ENCODE results near the gene FCHSD2. TPM values are rescaled to one million over a fixed set of nuclear protein-coding genes. Genes with fewer than 3 reads are reported as not detected.

The FCHSD2 gene
- total RNA-seq, 1 donor from 2014 or later = 19.7 TPM

DNA sequence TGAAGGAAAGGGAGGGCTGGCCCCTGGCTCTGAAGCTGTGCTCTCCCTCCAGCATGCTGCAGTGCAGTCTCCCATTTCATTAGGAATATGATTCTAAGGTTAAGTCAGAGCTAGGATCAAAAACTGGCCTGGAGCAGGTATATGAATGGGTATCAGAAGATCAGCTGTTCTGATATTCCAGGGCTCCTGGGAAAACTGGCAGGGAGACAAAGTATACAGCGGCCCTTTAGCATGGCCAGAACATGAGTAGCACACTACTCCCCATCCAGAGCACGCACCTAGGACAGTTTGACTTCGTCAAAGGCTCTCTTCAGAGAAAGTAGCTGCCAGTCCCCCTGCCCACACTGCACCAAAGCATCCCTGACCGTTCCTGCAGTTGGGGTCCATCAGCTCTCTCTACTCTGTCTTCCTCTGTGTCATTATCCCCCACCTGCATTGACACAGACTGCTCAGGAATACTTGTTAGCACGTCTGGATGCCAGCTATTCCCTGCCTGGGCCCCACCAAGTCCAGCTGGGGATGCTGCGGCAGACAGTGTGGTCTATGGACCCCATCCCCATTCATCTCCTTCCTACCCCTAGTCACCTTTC, 4.0 kb upstream of the FCHSD2 start:
- Mint-ChIP-seq H3K36me3 (ENCODE audit: unreplicated experiment) (no peaks in the 10 kb centered on the region), H3K27me3 (ENCODE audit: unreplicated experiment) (peaks cover 3% of the 10 kb centered on the region), H3K9me3 (ENCODE audit: unreplicated experiment) (peaks cover 6% of the 10 kb centered on the region), H3K4me1 (ENCODE audit: low read depth, unreplicated experiment) (peaks cover 8% of the 10 kb centered on the region), H3K27ac (ENCODE audit: unreplicated experiment) (no peak overlapping the region), H3K4me3 (ENCODE audit: unreplicated experiment) (no peak overlapping the region)
- no peak for DNase-seq
- TF ChIP-seq, protein P1, sequence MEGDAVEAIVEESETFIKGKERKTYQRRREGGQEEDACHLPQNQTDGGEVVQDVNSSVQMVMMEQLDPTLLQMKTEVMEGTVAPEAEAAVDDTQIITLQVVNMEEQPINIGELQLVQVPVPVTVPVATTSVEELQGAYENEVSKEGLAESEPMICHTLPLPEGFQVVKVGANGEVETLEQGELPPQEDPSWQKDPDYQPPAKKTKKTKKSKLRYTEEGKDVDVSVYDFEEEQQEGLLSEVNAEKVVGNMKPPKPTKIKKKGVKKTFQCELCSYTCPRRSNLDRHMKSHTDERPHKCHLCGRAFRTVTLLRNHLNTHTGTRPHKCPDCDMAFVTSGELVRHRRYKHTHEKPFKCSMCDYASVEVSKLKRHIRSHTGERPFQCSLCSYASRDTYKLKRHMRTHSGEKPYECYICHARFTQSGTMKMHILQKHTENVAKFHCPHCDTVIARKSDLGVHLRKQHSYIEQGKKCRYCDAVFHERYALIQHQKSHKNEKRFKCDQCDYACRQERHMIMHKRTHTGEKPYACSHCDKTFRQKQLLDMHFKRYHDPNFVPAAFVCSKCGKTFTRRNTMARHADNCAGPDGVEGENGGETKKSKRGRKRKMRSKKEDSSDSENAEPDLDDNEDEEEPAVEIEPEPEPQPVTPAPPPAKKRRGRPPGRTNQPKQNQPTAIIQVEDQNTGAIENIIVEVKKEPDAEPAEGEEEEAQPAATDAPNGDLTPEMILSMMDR (IDR thresholded peaks at IDR 0.05; ENCODE audit: partially characterized antibody, unreplicated experiment) = no peak

DNA sequence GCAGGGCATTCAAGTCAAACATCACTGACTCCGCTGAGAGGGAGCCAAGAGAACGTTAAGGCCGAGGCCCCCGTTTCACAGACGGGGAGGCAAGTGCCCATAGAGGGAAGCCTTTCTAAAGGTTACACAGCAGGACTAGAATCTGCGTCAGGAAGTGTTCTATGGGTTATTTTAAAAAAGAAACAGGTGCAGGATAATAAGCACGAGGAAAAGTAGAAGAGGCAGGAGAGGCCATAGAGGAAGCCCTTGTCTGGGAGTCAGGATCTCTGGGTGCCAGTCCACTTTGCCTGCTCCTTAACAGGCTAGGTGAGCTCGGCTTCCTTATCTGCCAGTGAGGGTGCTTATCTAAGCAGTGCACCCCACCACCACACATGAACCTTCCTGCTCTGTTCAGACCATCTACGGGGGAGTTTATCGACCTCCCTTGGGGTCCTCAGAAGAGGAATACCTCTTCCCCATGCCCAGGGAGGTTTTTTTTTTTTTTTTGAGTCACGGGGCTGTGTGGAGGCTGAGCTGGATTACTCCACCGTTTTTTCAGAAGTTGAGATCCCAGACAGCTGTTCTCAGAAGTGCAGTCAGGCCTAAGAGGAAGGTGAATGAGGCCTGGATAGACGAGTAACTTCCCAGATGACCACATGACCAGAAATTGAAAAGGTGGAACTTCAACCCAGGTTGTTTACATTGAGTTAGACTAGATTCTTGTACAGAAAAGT, 1.2 kb upstream of the FCHSD2 start:
- TF ChIP-seq, protein P1 (IDR thresholded peaks at IDR 0.05; ENCODE audit: partially characterized antibody, unreplicated experiment) = no peak
- Mint-ChIP-seq H3K27ac (ENCODE audit: unreplicated experiment) (peak overlapping the region; percentile 92), H3K36me3 (ENCODE audit: unreplicated experiment) (no peaks in the 10 kb centered on the region), H3K9me3 (ENCODE audit: unreplicated experiment) (peaks cover 6% of the 10 kb centered on the region), H3K4me1 (ENCODE audit: low read depth, unreplicated experiment) (peaks cover 8% of the 10 kb centered on the region), H3K4me3 (ENCODE audit: unreplicated experiment) (peak overlapping the region; percentile 94), H3K27me3 (ENCODE audit: unreplicated experiment) (peaks cover 3% of the 10 kb centered on the region)
- no peak for DNase-seq

DNA sequence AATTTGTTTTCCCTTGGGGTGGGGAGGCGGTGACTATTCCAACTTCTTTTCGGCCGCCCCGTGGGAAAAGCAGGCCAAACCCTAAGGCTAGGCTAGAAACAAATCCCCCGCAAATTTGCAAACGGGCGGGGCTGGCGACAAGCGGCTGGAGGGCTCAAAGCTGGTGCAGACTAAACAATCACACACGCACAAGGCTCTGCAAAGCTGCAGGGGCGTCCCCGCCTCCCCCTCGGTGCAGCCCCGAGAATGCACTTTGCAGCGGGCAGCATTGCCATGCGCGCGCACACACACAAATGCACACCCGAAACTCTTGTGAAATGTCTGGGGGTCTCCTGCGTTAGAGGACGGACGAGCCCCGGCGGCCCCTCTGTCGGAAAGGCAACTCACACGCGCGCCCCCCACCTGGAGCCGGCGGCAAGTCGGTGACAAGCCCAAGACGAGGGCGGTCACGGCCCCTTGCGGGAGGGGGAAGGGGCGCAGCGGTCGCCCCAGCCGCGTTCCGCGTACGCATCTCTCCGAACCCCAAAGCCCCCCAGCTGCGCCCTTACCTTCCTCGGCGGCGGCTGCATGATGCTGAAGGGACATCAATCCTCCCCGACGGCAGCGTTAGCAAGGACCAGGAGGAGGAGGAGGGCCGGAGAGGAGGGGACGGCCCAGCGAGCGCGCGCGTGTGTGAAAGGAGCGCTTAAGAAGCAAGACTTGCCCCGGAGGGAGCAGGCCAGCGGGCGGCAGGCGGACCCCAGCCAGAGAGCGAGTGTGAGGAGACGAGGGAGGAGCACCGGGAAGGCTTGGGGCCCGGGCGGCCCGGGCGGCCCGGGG, 600 bp downstream of the FCHSD2 start:
- Mint-ChIP-seq H3K4me1 (ENCODE audit: low read depth, unreplicated experiment) (peaks cover 8% of the 10 kb centered on the region), H3K9me3 (ENCODE audit: unreplicated experiment) (peaks cover 5% of the 10 kb centered on the region), H3K4me3 (ENCODE audit: unreplicated experiment) (peak overlapping the region; percentile 97), H3K27me3 (ENCODE audit: unreplicated experiment) (peaks cover 3% of the 10 kb centered on the region), H3K36me3 (ENCODE audit: unreplicated experiment) (no peaks in the 10 kb centered on the region), H3K27ac (ENCODE audit: unreplicated experiment) (no peak overlapping the region)
- TF ChIP-seq, protein P1 (IDR thresholded peaks at IDR 0.05; ENCODE audit: partially characterized antibody, unreplicated experiment) = no peak
- peak; percentile 76 for DNase-seq

DNA sequence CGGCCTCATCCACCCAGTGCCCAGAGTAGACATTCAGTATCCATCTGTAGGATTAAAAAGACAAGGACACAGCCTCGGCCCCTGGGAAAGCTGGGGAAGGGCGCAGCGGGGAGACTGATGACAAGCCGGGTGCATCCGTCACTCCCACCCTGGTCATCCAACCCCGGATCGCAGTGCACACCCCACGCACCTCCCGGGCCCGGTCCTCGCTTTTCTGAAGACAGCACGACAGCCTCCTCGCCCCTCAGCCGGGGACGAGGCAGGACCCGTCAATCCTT, 1.1 kb downstream of the FCHSD2 start:
- H3K4me3 Mint-ChIP-seq (ENCODE audit: unreplicated experiment) = peak overlapping the region; percentile 97
- H3K27ac Mint-ChIP-seq (ENCODE audit: unreplicated experiment) = peak overlapping the region; percentile 34
- peaks cover 3% of the 10 kb centered on the region for H3K27me3 Mint-ChIP-seq (ENCODE audit: unreplicated experiment)

More for the DNA sequence above, 1.1 kb downstream of the FCHSD2 start:
- no peak for DNase-seq
- H3K36me3 Mint-ChIP-seq (ENCODE audit: unreplicated experiment) = no peaks in the 10 kb centered on the region
- TF ChIP-seq, protein P1 (IDR thresholded peaks at IDR 0.05; ENCODE audit: partially characterized antibody, unreplicated experiment) = no peak
- peaks cover 8% of the 10 kb centered on the region for H3K4me1 Mint-ChIP-seq (ENCODE audit: low read depth, unreplicated experiment)
- peaks cover 4% of the 10 kb centered on the region for H3K9me3 Mint-ChIP-seq (ENCODE audit: unreplicated experiment)
